ENCODE results near the gene ZNF223. TPM values are rescaled to one million over a fixed set of nuclear protein-coding genes. Genes with fewer than 3 reads are reported as not detected.

The ZNF223 gene
- total RNA-seq (1 to 10 TPM; 3.2 to 5.9 (median 4.5) TPM), polyA plus RNA-seq (3.6 TPM)
- long read RNA-seq, donor 1, partial matches to known transcripts = 0 of 4 reads
- long read RNA-seq, donor 1, other reads (novel, unspliced or antisense) = 0 of 4 reads
- long read RNA-seq, donor 2 = 0 reads
- long read RNA-seq, donor 3, transcript ZNF223-201 (5 exons, 2,418 nt) = major isoform, 15 of 19 reads
- long read RNA-seq, donor 3, partial matches to known transcripts = 0 of 19 reads
- long read RNA-seq, donor 3, other reads (novel, unspliced or antisense) = 4 of 19 reads
- long read RNA-seq, donor 4, partial matches to known transcripts = 0 of 3 reads
- long read RNA-seq, donor 4, other reads (novel, unspliced or antisense) = 1 of 3 reads

- peak within 1 kb of the TSS; percentile 76 for H3K27ac ChIP-seq (ENCODE audit: low read length)
- DNase-seq (peak; percentile 95 to 97 (median 97)), ATAC-seq (peak; percentile 100)
- H3K27me3 ChIP-seq (ENCODE audit: control insufficient read depth, insufficient read depth) = no peaks in the 10 kb centered on the region
- no peaks in the 10 kb centered on the region for H3K9me3 ChIP-seq (ENCODE audit: control insufficient read depth, low read length)
- intact Hi-C loops (cut with DNase I) = no loop called here
- WGBS = under 1% methylated on average over 38 of the region's 38 CpGs
- peak within 1 kb of the TSS; percentile 99 for H3K4me3 ChIP-seq (ENCODE audit: low read length)
- peaks cover 7% of the 10 kb centered on the region for H3K4me1 ChIP-seq (ENCODE audit: control insufficient read depth, insufficient read depth, low read length)
Measured at GRCh38 chr19:44051650-44052402, at the start of gene ZNF223. ZNF223 (plus strand) TSS chr19:44052036; CDS start chr19:44055177, 3,141 bp downstream.

DNA sequence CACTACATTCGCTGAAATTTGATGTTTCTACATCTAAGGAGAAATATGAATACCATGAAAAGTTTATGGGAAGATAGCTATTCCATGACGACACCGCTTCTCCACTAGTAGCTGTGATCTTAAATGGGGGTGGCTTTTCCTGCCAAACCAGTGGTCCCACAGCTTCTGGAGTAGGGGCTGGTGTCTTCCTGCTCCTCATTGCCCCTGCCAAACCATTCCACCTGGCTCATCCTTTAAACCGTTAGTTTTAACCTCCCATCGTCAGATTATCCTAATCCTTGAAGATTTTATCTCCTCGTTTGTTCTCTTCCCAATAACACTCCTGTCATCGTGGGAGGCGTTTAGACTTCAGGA is 49.6 kb upstream of the ZNF223 start:
- Histone ChIP-seq H3K9me3 (ENCODE audit: control insufficient read depth, low read length) (no peaks in the 10 kb centered on the region), H3K27ac (ENCODE audit: low read length) (no peak overlapping the region), H3K4me1 (ENCODE audit: control insufficient read depth, insufficient read depth, low read length) (peaks cover 3% of the 10 kb centered on the region), H3K4me3 (ENCODE audit: low read length) (peak overlapping the region; percentile 98), H3K27me3 (ENCODE audit: control insufficient read depth, insufficient read depth) (no peaks in the 10 kb centered on the region)
- intact Hi-C loops (cut with DNase I) = no loop called here
- ATAC-seq (no peak), DNase-seq (no peak)
- 7% methylated on average over 8 of the region's 8 CpGs for WGBS

GRCh38 chr19:44002566-44003460 is 49.0 kb upstream of the ZNF223 start, which contains the start of gene ZNF230:
ZNF230 (plus strand) TSS chr19:44002957; CDS start chr19:44007079, 4,122 bp downstream.
- intact Hi-C loops (cut with DNase I) = no loop called here
- Histone ChIP-seq H3K4me3 (ENCODE audit: low read length) (peak within 1 kb of the TSS; percentile 98), H3K4me1 (ENCODE audit: control insufficient read depth, insufficient read depth, low read length) (peaks cover 3% of the 10 kb centered on the region), H3K9me3 (ENCODE audit: control insufficient read depth, low read length) (no peaks in the 10 kb centered on the region), H3K27ac (ENCODE audit: low read length) (peak within 1 kb of the TSS; percentile 79), H3K27me3 (ENCODE audit: control insufficient read depth, insufficient read depth) (no peaks in the 10 kb centered on the region)
- ATAC-seq (peak; percentile 100), DNase-seq (peak; percentile 92 to 95 (median 92))
- under 1% methylated on average over 48 of the region's 48 CpGs for WGBS

GRCh38 chr19:44003461-44004009 is 48.3 kb upstream of the ZNF223 start:
- Histone ChIP-seq H3K4me3 (ENCODE audit: low read length) (peak overlapping the region; percentile 98), H3K9me3 (ENCODE audit: control insufficient read depth, low read length) (peaks cover under 1% of the 10 kb centered on the region), H3K4me1 (ENCODE audit: control insufficient read depth, insufficient read depth, low read length) (peaks cover 3% of the 10 kb centered on the region), H3K27me3 (ENCODE audit: control insufficient read depth, insufficient read depth) (no peaks in the 10 kb centered on the region), H3K27ac (ENCODE audit: low read length) (peak overlapping the region; percentile 42)
- peak in 2 of 3 donors; percentile 22 to 60 for DNase-seq
- 2% methylated on average over 15 of the region's 15 CpGs for WGBS
- intact Hi-C loops (cut with DNase I) = no loop called here
- ATAC-seq = peak; percentile 5 to 45

DNA sequence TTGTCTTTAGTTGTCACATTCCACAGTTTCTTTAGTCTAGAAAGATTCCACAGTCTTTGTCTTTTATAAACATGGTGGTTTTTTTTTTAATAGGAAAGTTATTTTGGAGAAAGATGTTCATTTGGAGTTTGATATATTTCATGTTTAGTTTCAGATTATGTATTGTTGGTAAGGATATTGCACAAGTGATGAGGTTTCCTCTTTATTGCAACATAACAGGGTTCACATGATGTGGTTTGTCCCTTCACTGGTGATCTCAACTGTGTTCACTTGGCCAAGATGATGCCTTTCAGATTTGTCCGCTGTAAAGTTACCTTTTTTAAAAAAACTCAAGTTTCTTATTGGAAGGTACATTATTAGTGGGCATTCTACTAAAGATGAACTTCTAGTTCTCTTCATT is 45.9 kb upstream of the ZNF223 start:
- DNase-seq = no peak
- no peak for ATAC-seq
- 86% methylated on average over 1 of the region's 1 CpG for WGBS
- H3K27me3 ChIP-seq (ENCODE audit: control insufficient read depth, insufficient read depth) = no peaks in the 10 kb centered on the region
- H3K27ac ChIP-seq (ENCODE audit: low read length) = no peak overlapping the region
- no peak overlapping the region for H3K4me3 ChIP-seq (ENCODE audit: low read length)
- intact Hi-C loops (cut with DNase I) = no loop called here
- peaks cover 18% of the 10 kb centered on the region for H3K9me3 ChIP-seq (ENCODE audit: control insufficient read depth, low read length)
- peaks cover 3% of the 10 kb centered on the region for H3K4me1 ChIP-seq (ENCODE audit: control insufficient read depth, insufficient read depth, low read length)

DNA sequence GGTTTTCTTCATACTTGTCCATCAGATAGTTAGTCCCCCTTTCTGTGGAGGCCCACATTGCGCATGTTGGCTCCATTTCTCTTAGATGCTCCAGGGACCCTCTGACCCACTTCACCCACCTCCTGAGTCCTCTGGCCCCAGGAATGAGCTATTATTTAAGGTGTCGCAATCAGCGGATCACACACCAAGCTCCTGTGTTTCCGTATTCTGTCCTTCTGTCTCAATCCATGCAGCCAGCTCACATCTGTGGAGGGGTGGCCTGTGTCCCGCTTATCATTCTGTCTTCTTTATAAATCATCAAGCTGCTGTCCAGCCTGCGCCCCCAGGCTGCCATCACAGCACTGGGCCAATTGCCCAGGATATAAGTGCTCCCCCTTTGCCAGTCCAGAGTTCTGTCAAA is 44.4 kb upstream of the ZNF223 start:
- Histone ChIP-seq H3K27ac (ENCODE audit: low read length) (no peak overlapping the region), H3K27me3 (ENCODE audit: control insufficient read depth, insufficient read depth) (no peaks in the 10 kb centered on the region), H3K4me3 (ENCODE audit: low read length) (no peak overlapping the region), H3K9me3 (ENCODE audit: control insufficient read depth, low read length) (peaks cover 22% of the 10 kb centered on the region), H3K4me1 (ENCODE audit: control insufficient read depth, insufficient read depth, low read length) (peaks cover 3% of the 10 kb centered on the region)
- ATAC-seq (no peak), DNase-seq (no peak)
- intact Hi-C loops (cut with DNase I) = no loop called here
- 98% methylated on average over 6 of the region's 6 CpGs for WGBS

DNA sequence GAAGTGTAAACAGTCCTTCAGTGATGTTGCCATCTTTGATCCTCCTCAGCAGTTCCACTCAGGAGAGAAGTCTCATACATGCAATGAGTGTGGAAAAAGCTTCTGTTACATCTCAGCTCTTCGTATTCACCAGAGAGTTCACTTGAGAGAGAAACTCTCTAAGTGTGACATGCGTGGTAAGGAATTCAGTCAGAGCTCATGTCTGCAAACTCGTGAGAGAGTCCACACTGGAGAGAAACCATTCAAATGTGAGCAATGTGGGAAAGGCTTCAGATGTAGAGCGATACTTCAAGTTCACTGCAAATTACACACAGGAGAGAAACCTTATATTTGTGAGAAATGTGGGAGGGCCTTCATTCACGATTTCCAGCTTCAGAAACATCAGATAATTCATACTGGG is 41.4 kb upstream of the ZNF223 start:
- H3K27ac ChIP-seq (ENCODE audit: low read length) = no peak overlapping the region
- peaks cover 22% of the 10 kb centered on the region for H3K9me3 ChIP-seq (ENCODE audit: control insufficient read depth, low read length)
- no peaks in the 10 kb centered on the region for H3K4me1 ChIP-seq (ENCODE audit: control insufficient read depth, insufficient read depth, low read length)
- peak overlapping the region; percentile 18 for H3K4me3 ChIP-seq (ENCODE audit: low read length)
- no peak for DNase-seq
- intact Hi-C loops (cut with DNase I) = no loop called here
- WGBS = 99% methylated on average over 5 of the region's 5 CpGs
- no peak for ATAC-seq
- H3K27me3 ChIP-seq (ENCODE audit: control insufficient read depth, insufficient read depth) = no peaks in the 10 kb centered on the region

DNA sequence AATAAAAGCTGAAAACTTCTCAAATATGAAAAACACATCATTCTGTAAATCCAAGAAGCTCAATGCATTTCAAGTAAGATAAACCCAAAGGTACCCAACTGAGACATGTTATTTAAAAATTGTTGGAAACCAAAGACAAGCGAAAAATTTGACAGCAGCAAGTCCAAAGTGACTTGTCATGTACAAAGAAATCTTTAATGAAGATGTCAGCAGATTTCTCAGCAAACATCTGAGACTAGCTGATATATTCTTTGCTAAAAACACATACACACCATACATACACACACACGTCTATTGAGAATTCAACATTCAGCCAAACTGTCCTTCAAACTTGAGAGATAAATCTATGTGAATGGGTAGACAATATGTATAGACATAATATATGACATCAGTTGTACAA is 32.3 kb upstream of the ZNF223 start:
- no peak for ATAC-seq
- Histone ChIP-seq H3K27me3 (ENCODE audit: control insufficient read depth, insufficient read depth) (no peaks in the 10 kb centered on the region), H3K4me3 (ENCODE audit: low read length) (no peak overlapping the region), H3K27ac (ENCODE audit: low read length) (no peak overlapping the region), H3K4me1 (ENCODE audit: control insufficient read depth, insufficient read depth, low read length) (no peaks in the 10 kb centered on the region), H3K9me3 (ENCODE audit: control insufficient read depth, low read length) (no peaks in the 10 kb centered on the region)
- intact Hi-C loops (cut with DNase I) = no loop called here
- WGBS = 46% methylated on average over 2 of the region's 2 CpGs
- no peak for DNase-seq

GRCh38 chr19:44021221-44021620 is 30.6 kb upstream of the ZNF223 start:
- Histone ChIP-seq H3K9me3 (ENCODE audit: control insufficient read depth, low read length) (no peaks in the 10 kb centered on the region), H3K27ac (ENCODE audit: low read length) (no peak overlapping the region), H3K4me1 (ENCODE audit: control insufficient read depth, insufficient read depth, low read length) (peaks cover 1% of the 10 kb centered on the region), H3K4me3 (ENCODE audit: low read length) (no peak overlapping the region), H3K27me3 (ENCODE audit: control insufficient read depth, insufficient read depth) (no peaks in the 10 kb centered on the region)
- ATAC-seq (no peak), DNase-seq (no peak)
- intact Hi-C loops (cut with DNase I) = no loop called here

DNA sequence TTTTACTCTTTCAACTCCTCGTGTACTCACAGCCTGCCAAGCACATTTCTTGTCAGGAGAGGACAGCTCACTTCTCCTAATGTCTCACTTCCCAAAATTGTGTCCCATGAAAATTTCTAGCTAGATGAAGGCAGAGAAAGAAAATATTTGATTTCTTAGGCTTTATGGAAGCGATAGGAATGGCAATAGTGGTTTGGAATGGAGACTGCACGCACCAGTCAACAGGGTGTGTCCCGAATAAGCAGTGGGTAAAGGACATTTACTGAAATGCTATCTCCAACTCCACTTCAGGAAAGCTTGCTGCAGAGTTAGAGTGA is 27.0 kb upstream of the ZNF223 start:
- intact Hi-C loops (cut with DNase I) = no loop called here
- Histone ChIP-seq H3K9me3 (ENCODE audit: control insufficient read depth, low read length) (peaks cover 6% of the 10 kb centered on the region), H3K27ac (ENCODE audit: low read length) (peak overlapping the region; percentile 43), H3K27me3 (ENCODE audit: control insufficient read depth, insufficient read depth) (no peaks in the 10 kb centered on the region), H3K4me1 (ENCODE audit: control insufficient read depth, insufficient read depth, low read length) (peaks cover 1% of the 10 kb centered on the region), H3K4me3 (ENCODE audit: low read length) (peak overlapping the region; percentile 71)
- no peak for DNase-seq
- WGBS = 36% methylated on average over 4 of the region's 4 CpGs
- no peak for ATAC-seq
